GM23248 (cell line): ENCODE measurements around the gene GRAP2. TPM values are rescaled to one million over a fixed set of nuclear protein-coding genes. Genes with fewer than 3 reads are reported as not detected.

ENCODE experiments used
- DNase-seq: peaks from one replicate; pipeline ENCODE4 v3.0.0-alpha.2; 2015
- H2AFZ ChIP-seq: fragments of 200-600 bp; sonication (generic); 2 replicates; pipeline ENCODE4 v1.6.1; 2016; ENCODE audit warnings: antibody characterized with exemption
- H3F3A ChIP-seq: fragments of 200-600 bp; sonication (generic); 2 replicates; pipeline ENCODE4 v1.6.1; 2016; ENCODE audit warnings: mild to moderate bottlenecking, antibody characterized with exemption, mixed run types; ENCODE audit not compliant: insufficient read depth
- H3K27ac ChIP-seq: fragments of 200-600 bp; sonication (generic); 2 replicates; pipeline ENCODE4 v1.5.1; 2016; ENCODE audit warnings: mild to moderate bottlenecking
- H3K27me3 ChIP-seq: fragments of 200-600 bp; sonication (generic); replicated peaks from 2 replicates; pipeline ENCODE4 v1.6.1; 2016; ENCODE audit warnings: mild to moderate bottlenecking; ENCODE audit not compliant: insufficient read depth
- H3K36me3 ChIP-seq: fragments of 200-600 bp; sonication (generic); 2 replicates; pipeline ENCODE4 v1.6.1; 2016; ENCODE audit warnings: low read depth, mild to moderate bottlenecking
- H3K4me1 ChIP-seq: fragments of 200-600 bp; sonication (generic); 2 replicates; pipeline ENCODE4 v1.6.1; 2016; ENCODE audit warnings: mild to moderate bottlenecking; ENCODE audit not compliant: insufficient read depth
- H3K4me2 ChIP-seq: fragments of 200-600 bp; sonication (generic); one replicate; pipeline ENCODE4 v1.6.1; 2016; ENCODE audit warnings: mild to moderate bottlenecking; ENCODE audit not compliant: unreplicated experiment
- H3K4me3 ChIP-seq: fragments of 200-600 bp; sonication (generic); 2 replicates; pipeline ENCODE4 v1.5.1; 2016; ENCODE audit warnings: mild to moderate bottlenecking
- H3K79me2 ChIP-seq: fragments of 200-600 bp; sonication (generic); 2 replicates; pipeline ENCODE4 v1.6.1; 2016; ENCODE audit warnings: mild to moderate bottlenecking; ENCODE audit not compliant: insufficient read depth
- H3K9ac ChIP-seq: fragments of 200-600 bp; sonication (generic); 2 replicates; pipeline ENCODE4 v1.6.1; 2016; ENCODE audit warnings: mild to moderate bottlenecking
- H3K9me2 ChIP-seq: fragments of 200-600 bp; sonication (generic); 2 replicates; pipeline ENCODE4 v1.6.1; 2016; ENCODE audit warnings: mixed run types, mild to moderate bottlenecking, moderate library complexity; ENCODE audit not compliant: insufficient read depth
- H3K9me3 ChIP-seq: fragments of 200-600 bp; sonication (generic); one replicate; pipeline ENCODE4 v1.6.1; 2017; ENCODE audit warnings: low read depth
- H4K20me1 ChIP-seq: fragments of 200-600 bp; sonication (generic); 2 replicates; pipeline ENCODE4 v1.6.0; 2016; ENCODE audit not compliant: insufficient read depth
- EZH2 ChIP-seq: fragments of 200-600 bp; sonication (generic); IDR thresholded peaks from 2 replicates; pipeline ENCODE4 v1.6.1; 2018; ENCODE audit warnings: antibody characterized with exemption, mild to moderate bottlenecking; ENCODE audit not compliant: insufficient read depth, poor library complexity, severe bottlenecking
- EZH2phosphoT487 ChIP-seq: fragments of 200-600 bp; sonication (generic); IDR thresholded peaks from 2 replicates; pipeline ENCODE4 v1.6.1; 2018; ENCODE audit warnings: antibody characterized with exemption, moderate library complexity, mild to moderate bottlenecking, low read depth; ENCODE audit not compliant: insufficient read depth
- WGBS, 2 experiments: methylation state at CpG; one replicate each; pipeline ENCODE4 v1.1.6; 2015 to 2017; ENCODE audit warnings: low lambda C conversion rate in 2 of 2, low coverage in 1 of 2; ENCODE audit errors: missing lambda C conversion rate in 2 of 2; 5-methylcytosine and 5-hydroxymethylcytosine counted together
- in situ Hi-C: fragments of 300-500 bp; cut with MboI; formaldehyde crosslinking; loops from 2 replicates; pipeline ENCODE4 v1.15.0; 2020
- polyA plus RNA-seq: library from polyadenylated mRNA; unstranded; fragments of >200 nt; fragmentation: Nextera tagmentation; extraction: Ambion mirVana; gene quantifications from 2 replicates; pipeline ENCODE4 v1.2.1, GENCODE V29; 2016
- total RNA-seq: library from RNA; depleted of rRNA; stranded (reverse); fragments of >200 nt; shearing (Covaris generic); gene quantifications from 2 replicates; pipeline ENCODE4 v1.2.3, GENCODE V29; 2014

The GRAP2 gene
- total and polyA plus RNA-seq, 2 experiments from 2014 or later = not detected

GRCh38 chr22:39908136-39908535 is 7.3 kb downstream of the GRAP2 start:
- Histone ChIP-seq H3K9ac (no peak overlapping the region), H3K27ac (no peak overlapping the region), H3K9me3 (no peaks in the 10 kb centered on the region), H3K4me1 (no peaks in the 10 kb centered on the region), H3K27me3 (peaks cover 13% of the 10 kb centered on the region), H3K4me3 (no peak overlapping the region), H3K79me2 (no peaks in the 10 kb centered on the region), H3K9me2 (no peaks in the 10 kb centered on the region), H4K20me1 (no peaks in the 10 kb centered on the region), H3K36me3 (no peaks in the 10 kb centered on the region), H3K4me2 (no peak overlapping the region), H2AFZ (no peak overlapping the region), H3F3A (no peaks in the 10 kb centered on the region)
- no peak for DNase-seq
- TF ChIP-seq EZH2 = no peak
- WGBS, 2 experiments = 60 to 67% methylated on average over 2 of the region's 2 CpGs
- in situ Hi-C loops = no loop called here

- Histone ChIP-seq H3K27me3 (peaks cover 18% of the 10 kb centered on the region), H3K27ac (no peak overlapping the region), H4K20me1 (no peaks in the 10 kb centered on the region), H2AFZ (no peak overlapping the region), H3K4me1 (no peaks in the 10 kb centered on the region), H3F3A (no peaks in the 10 kb centered on the region), H3K4me3 (no peak overlapping the region), H3K36me3 (no peaks in the 10 kb centered on the region), H3K4me2 (no peak overlapping the region), H3K9me3 (no peaks in the 10 kb centered on the region), H3K9me2 (no peaks in the 10 kb centered on the region), H3K9ac (no peak overlapping the region), H3K79me2 (no peaks in the 10 kb centered on the region)
- in situ Hi-C loops = no loop called here
- peak; percentile 45 for DNase-seq
- TF ChIP-seq EZH2 = no peak
- TF ChIP-seq EZH2phosphoT487 = no peak
- WGBS, 2 experiments = 26 to 29% methylated on average over 5 of the region's 5 CpGs
Measured at GRCh38 chr22:39908737-39909136, 7.9 kb downstream of the GRAP2 start.

- H3F3A ChIP-seq = no peaks in the 10 kb centered on the region
- no peaks in the 10 kb centered on the region for H3K9me3 ChIP-seq
- peaks cover 20% of the 10 kb centered on the region; the same call in 1 of the 2 replicates for H3K27me3 ChIP-seq
Measured at GRCh38 chr22:39910876-39911613, 10.2 kb downstream of the GRAP2 start.

GRCh38 chr22:39913321-39913720 is 12.4 kb downstream of the GRAP2 start:
- H3K4me1 ChIP-seq = no peaks in the 10 kb centered on the region
- H3K27me3 ChIP-seq = peaks cover 36% of the 10 kb centered on the region
- H3F3A ChIP-seq = no peaks in the 10 kb centered on the region
- H3K9ac ChIP-seq = no peak overlapping the region
- no peaks in the 10 kb centered on the region for H3K36me3 ChIP-seq
- in situ Hi-C loops = no loop called here
- TF ChIP-seq EZH2 (no peak), EZH2phosphoT487 (no peak)
- DNase-seq = no peak
- WGBS, 2 experiments = 62 to 63% methylated on average over 5 of the region's 5 CpGs
- H3K9me3 ChIP-seq = no peaks in the 10 kb centered on the region
- H3K27ac ChIP-seq = no peak overlapping the region
- H3K4me3 ChIP-seq = no peak overlapping the region
- no peaks in the 10 kb centered on the region for H3K9me2 ChIP-seq
- H4K20me1 ChIP-seq = no peaks in the 10 kb centered on the region
- no peaks in the 10 kb centered on the region for H3K79me2 ChIP-seq
- H3K4me2 ChIP-seq = no peak overlapping the region
- H2AFZ ChIP-seq = no peak overlapping the region

More at GRCh38 chr22:39910876-39911613, 10.2 kb downstream of the GRAP2 start:
- DNase-seq = no peak
- Histone ChIP-seq H3K9ac (no peak overlapping the region), H3K36me3 (no peaks in the 10 kb centered on the region), H3K27ac (no peak overlapping the region), H3K4me3 (no peak overlapping the region), H2AFZ (no peak overlapping the region), H4K20me1 (no peaks in the 10 kb centered on the region), H3K4me1 (no peaks in the 10 kb centered on the region), H3K4me2 (no peak overlapping the region), H3K9me2 (no peaks in the 10 kb centered on the region), H3K79me2 (no peaks in the 10 kb centered on the region)
- 62 to 68% methylated on average over 9 of the region's 9 CpGs for WGBS, 2 experiments
- TF ChIP-seq EZH2phosphoT487 = no peak
- TF ChIP-seq EZH2 = no peak
- in situ Hi-C loops = no loop called here
